GM18907 (cell line): ENCODE data around the gene SSTR1.
"Not testable (repeated sequence)": the region's sequence is repeated elsewhere in the genome, so short reads cannot be mapped to it uniquely, and the experiment has no call there.

Experiments
- ATAC-seq: cut with Tn5 transposase; IDR thresholded peaks from one replicate; pipeline ENCODE4 v1.9.1; 2021; ENCODE audit warnings: mild to moderate bottlenecking, moderate library complexity; ENCODE audit not compliant: unreplicated experiment

SSTR1 gene, protein sequence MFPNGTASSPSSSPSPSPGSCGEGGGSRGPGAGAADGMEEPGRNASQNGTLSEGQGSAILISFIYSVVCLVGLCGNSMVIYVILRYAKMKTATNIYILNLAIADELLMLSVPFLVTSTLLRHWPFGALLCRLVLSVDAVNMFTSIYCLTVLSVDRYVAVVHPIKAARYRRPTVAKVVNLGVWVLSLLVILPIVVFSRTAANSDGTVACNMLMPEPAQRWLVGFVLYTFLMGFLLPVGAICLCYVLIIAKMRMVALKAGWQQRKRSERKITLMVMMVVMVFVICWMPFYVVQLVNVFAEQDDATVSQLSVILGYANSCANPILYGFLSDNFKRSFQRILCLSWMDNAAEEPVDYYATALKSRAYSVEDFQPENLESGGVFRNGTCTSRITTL

DNA sequence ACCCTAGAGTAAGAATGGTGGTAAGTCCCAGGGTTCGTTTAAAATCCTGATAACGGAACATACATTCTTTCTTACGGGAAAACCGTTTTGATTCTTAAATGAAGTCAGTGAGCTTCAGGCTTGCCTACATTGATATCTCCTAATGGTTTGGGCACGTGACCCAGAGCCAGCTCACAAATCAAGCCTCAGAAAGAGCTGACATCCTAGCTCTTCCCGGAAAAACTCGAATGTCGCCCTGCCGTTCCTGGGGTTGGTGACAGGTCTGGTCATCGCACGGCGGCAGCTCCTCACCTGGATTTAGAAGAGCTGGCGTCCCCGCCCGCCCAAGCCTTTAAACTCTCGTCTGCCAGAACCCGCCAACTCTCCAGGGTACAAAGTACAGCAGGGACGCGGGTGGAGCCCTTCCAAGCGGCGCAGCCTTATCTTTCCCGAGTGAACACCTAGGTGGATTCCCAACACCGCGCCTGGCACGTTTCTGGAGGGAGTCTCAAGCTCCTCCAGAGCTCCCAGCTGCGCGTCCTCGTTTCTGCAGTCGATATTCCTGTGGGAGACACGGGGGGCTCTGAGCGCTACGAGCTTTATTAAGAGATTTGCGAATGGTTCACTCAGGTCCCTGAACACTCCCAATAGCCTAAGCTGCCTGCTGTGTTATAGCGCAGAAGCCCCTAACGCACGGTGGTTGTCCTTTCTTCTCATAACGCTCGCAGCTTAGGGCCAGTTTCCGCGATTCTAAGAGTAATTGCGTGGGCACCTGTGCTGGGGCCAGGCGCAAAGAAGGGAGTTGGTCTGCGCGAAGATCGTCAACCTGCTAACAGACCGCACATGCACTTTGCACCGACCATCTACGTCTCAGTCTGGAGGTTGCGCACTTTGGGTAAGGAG, at the start of gene SSTR1:
TSS of gene SSTR1 (plus strand) at position 169 of the 882 bp plus-strand sequence. CDS start 1,486 bp downstream, outside the sequence.
- no peak for ATAC-seq

DNA sequence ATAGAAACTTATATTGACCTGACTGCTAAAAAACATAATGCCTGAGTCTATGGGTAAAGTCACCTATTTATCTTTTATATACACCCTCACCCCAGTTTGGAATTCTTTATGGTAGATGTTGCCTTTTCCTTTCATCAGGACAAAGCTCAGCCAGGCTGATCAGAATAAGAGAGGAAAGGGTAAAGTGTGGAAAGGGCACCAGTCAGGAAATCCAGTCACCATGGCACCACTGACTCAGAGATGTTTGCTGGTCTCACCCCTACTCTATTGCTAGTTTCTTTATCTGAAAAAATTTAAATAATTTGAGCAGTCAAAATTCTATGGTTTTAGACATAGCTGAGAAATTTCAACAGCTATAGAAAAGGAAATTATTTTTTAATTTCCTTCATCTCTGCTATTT, 49.2 kb upstream of the SSTR1 start:
- ATAC-seq: no peak

DNA sequence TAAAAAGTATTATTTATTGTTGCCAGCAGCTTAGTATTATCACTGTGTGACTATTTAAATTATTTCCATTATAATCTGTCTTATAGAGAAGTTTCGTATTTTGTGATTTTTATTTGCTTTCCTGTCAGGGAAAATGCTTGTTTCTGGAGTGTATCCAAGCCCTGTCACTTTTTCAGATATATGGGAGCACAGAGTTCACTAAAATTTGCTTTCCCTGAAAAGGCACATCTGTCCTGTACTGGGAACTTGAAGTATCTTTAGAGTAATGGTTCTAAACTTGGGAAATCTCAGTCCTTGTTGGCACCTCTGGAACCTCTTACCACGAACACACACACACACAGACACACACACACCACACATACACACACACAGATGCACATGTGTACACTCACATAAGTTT, 39.3 kb upstream of the SSTR1 start:
- ATAC-seq: no peak

DNA sequence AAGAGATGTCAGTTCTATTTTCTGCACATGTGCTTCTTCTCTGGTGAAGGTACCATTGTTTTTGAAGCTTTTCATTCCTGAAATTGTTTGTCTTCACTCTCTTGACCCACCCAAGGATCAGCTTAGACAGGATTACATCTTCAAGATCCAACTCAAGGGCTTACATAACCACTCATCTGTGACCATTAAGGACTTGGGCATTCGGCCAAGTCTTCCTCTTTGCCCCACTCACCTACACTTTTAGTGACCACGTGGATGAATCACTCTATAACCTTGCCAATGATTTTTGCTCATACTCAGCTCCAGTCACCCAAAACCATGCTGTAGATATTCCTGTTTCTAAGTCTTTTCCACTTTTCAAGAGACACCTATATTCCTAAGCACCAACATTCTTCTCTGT, 36.5 kb upstream of the SSTR1 start:
- ATAC-seq: no peak

DNA sequence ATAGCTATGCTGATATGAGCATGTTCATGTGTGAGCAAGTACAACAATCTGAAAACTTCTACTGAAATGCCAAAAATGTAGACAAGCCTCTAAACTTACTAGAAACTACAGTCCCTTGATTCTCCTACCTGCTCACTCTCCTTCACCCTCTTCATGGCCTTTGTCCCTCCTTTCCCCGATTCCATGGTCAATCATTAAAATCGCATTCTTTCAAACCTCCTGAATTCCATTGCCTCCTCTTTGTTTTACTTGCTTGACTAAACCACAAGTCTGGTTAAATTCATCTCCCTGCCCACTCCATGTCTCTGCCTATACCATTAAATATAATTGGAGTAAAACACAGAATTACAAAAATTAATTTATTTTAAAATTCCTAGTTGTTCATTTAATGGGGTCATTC, 33.0 kb upstream of the SSTR1 start:
- no peak for ATAC-seq

DNA sequence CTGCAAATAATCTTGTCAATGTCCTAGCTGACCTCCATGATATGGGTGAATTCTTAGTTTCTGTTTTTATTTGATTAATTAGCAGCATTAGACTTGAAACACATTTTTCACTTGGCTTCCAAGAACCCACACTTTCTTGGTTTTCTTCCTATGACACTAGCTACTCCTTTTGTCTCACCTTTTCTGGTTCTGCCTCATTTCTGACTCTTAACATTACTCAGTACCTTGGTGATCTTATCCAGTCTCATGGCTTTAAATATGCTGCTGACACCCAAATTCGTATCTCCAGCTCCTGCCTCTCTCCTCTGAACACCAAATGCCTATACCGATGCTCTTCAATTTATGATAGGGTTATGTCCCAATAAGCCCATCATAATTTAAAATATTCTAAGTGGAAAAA, 32.0 kb upstream of the SSTR1 start:
- no peak for ATAC-seq

DNA sequence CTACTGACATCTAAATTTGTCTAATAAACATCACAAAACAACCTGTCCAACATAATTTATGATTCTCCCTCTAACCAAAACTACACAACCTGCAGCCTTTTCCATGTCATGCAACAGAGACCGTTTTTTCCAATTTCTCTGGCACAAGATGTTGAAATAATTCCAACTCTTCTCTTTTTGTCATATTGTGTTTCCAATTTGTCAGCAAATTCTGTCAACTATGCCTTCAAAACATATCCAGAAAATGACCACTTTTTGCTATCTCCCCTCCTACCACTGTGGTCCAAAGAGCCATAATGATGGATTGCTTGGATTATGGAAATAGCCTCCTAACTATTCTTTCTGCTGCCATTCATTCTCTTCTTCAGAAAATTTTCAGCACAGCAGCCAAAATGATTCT, 31.3 kb upstream of the SSTR1 start:
- no peak for ATAC-seq

DNA sequence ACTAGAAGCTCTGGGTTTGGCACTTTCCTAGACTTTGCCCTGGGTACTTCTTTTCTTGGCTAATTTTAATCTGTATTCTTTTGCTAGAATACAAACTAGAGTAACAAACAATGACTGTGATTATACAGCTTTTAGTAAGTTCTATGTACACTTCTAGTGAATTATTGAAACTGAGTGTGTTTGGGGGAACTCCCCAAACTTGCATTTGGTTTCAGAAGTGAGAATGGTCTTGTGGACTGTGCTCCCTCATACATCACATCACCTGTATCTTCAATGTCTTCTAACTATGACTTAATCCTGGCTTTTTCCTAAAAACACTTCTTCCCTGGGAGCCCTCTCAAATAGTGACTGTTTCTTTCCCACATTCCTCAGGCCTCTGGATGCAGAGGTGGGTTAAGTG, 23.6 kb upstream of the SSTR1 start:
- no peak for ATAC-seq

DNA sequence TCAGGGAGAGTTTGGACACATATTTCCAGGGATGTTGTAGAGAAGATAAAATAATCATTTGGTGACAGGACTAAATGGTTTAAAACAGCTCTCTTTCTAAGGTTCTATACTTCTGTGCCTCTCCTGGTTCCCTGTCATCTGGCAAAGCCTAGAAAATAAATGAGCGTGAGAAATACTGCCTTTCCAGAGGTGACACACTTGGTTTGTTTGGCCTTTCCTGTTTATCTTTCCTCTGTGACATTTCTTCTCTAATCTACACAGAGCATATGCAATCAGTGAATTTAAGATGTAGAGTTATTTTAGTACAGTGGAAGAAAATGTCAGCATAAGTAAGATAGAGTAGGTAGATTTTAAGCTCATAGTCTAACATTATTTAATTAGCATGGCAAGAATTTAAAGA, 22.0 kb upstream of the SSTR1 start:
- no peak for ATAC-seq

DNA sequence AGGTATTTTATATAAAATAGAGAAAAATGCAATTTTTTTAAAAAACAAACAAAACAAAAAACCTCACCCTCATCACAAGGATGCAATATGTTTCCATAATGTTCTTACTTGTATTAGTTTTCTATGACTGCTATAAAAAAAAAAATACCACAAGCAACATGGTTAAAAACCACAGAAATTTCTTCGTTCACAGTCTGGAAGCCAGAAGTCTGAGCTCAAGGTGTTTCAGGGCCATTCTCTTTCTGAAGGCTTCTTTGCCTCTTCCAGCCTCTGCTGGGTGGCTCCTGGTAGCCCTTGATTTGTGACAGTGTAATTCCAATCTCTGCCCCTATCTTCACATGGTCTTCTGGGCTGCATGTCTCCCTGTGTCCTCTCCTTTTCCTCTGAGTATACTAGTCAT, 21.5 kb upstream of the SSTR1 start:
- ATAC-seq: no peak

DNA sequence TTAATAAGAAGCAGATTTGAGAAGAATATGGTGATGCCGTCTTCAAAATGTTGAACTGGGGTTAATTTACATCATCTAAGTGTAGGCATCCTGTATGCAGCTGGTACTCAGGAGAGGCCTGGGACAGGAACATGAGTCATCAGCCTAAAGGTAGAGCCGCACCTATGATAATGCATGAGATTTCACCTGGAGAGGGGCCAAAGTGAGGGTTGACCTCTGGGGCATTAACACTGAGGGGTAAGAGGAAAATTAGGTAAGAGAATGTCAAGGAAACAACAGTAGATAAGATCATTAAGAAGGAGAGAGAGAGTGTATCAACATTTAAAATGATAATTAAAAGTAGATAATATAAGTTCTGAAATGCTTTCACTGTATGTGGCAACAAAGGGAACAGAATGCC, 20.2 kb upstream of the SSTR1 start:
- ATAC-seq: no peak

DNA sequence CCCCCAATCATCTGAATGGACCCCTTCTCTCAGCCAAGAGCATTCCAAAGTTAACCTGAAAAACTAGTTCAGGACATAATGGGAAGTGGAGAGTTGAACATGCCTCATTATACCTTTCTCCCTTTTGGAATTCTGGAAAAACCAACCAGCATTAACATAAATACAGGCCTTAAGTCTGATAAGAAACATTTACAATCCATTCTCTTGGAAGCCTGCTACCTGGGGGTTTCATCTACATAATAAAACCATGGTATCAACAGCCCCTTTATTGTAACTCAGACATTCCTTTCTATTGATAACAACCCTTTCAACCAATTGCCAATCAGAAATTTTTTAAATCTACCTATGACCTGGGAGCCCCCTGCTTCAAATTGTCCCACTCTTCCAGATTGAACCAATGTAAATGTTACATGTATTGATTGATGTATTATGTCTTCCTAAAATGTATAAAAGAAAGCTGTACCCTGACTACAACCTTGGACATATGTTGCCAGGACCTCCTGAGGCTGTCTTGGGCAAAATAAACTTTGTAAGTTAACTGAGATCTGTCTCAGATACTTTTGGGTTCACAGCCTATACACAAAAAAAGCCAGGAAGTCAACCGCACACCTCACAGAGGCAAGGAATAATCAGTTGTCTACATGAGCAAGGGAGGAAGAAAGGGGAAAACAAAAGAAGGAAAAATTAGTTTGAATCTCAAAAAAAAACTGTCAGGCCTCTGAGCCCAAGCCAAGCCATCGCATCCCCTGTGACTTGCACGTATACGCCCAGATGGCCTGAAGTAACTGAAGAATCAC, 17.6 kb upstream of the SSTR1 start:
- ATAC-seq: no peak

DNA sequence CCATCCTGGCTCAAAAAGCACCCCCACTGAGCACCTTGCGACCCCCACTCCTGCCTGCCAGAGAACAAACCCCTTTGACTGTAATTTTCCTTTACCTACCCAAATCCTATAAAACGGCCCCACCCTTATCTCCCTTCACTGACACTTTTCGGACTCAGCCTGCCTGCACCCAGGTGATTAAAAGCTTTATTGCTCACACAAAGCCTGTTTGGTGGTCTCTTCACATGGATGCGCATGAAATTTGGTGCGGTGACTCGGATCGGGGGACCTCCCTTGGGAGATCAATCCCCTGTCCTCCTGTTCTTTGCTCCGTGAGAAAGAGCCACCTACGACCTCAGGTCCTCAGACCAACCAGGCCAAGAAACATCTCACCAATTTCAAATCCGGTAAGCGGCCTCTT, 16.9 kb upstream of the SSTR1 start:
- not testable (repeated sequence) for ATAC-seq

DNA sequence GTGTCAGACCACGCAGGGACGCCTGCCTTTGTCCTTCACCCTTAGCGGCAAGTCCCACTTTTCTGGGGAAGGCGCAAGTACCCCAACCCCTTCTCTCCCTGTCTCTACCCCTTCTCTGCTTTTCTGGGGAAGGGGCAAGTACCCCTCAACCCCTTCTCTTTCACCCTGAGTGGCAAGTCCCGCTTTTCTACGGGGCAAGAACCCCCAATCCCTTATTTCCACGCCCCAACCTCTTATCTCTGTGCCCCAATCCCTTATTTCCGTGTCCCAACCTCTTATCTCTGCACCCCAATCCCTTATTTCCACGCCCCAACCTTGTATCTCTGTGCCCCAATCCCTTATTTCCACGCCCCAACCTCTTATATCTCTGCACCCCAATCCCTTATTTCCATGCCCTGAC, 16.2 kb upstream of the SSTR1 start:
- not testable (repeated sequence) for ATAC-seq

DNA sequence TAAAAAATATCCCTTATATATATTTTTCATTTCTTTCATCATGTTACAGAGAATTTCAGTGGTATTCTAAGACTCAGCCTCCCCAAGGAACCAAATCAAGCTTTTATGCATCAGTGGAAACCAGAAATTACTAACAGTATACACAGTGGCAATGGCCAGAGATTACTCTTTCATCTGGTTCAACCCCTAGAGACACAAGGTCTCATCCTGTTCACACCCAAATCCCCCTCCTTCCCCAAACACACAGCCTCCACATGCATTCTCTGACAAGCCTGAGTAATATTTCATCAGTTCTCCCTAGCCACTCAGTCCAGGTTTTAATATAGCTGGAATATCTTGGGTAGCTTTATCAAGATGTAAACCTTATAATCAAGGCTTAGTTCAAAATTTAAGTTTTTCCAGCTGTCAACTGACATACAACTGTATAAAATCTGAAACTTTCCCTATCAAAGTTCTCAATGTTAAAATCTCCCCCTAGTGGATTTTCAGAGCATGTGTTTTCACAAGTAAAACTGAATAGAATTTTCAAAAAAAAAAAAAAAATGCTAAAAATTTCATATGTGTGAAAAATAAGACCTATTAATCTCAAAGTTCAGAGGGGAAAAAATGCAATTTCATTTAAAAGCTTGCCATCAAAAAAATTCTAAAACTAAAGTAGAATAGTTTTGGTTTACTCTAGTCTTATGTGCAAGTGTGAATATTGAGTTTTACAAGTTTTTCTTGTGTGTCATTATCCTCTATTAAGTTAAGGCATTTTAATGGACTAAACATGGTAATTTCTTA, 10.5 kb upstream of the SSTR1 start:
- ATAC-seq: no peak

DNA sequence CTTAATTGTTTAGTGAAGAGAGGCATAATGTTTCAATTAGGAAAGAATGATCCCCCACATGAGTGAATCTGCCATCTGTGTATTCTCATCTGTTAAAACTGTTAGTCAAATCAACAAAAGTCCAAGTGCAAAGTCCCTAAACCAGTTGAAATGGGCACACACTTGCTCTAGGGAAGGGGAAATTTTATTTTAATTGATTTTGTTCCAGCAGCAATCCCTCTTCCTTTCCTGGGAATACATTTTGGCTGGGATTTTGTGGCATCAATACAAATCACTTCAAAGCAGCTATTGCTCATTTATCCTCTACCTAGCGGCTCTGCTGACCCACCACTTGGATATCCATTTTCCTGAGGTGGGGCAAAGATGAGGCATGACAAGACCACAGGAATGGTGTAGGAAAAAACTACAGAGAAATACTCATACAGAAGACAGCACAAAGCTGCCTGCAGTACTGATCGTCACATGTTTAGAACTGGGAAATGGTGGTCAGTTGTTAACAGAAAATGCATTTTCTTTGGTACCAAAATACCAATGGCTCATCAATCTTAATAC, 9.8 kb upstream of the SSTR1 start:
- no peak for ATAC-seq

DNA sequence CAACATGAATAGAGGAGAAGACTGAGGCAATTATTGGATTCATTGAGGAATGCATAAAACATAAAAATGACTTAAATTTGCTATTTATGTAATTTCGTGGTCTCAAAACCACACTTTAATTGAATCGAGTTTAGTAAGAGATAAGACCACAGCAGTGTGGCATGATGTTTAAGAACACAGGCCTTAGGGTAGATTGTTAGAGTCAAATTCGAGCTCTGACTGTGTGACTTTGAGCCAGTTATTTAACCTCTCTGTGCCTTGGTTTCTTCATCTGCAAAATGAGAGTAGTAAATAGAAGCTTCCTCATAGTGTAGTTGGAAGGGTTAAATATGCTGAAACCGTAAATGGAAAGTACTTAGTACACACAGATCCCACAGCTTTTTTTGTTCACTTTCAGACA, 9.3 kb upstream of the SSTR1 start:
- ATAC-seq: no peak

DNA sequence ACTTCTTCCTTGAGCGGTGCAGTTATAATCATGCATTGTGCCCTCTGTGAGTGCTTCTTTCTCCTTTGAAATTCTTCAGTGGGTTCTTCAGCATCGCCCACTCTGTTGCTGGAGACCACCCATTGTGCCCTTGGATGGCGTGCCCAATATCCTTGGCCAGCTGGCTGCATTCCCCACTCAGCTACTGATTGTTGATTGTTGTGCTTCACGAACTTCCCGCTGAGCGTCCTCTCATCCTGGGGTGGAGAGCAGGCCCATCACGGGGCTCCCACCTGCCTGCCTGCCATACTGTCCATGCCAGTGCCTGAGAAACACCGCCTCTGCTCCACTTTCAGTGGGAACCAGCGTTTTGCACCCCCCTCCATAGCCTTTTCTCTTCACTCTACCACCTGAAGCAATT, 8.6 kb upstream of the SSTR1 start:
- no peak for ATAC-seq

DNA sequence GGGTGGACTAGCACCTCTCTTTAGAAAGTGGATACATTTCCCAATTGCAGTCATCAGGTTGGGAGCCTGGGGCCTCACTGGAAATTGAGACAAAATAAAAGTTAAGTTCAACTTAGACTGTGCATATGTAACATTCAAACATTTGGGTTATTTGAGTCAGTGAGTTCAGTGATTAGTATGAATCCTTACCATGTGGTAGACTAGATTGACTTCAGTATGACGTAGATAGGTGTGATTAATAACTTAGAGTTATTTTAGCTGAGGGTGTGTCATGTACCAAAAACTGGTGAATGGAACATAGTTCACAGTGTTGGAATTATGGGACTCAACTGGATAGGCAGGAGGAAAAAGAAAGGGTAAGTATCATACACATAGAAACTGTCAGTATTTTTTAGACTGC, 8.0 kb upstream of the SSTR1 start:
- no peak for ATAC-seq

DNA sequence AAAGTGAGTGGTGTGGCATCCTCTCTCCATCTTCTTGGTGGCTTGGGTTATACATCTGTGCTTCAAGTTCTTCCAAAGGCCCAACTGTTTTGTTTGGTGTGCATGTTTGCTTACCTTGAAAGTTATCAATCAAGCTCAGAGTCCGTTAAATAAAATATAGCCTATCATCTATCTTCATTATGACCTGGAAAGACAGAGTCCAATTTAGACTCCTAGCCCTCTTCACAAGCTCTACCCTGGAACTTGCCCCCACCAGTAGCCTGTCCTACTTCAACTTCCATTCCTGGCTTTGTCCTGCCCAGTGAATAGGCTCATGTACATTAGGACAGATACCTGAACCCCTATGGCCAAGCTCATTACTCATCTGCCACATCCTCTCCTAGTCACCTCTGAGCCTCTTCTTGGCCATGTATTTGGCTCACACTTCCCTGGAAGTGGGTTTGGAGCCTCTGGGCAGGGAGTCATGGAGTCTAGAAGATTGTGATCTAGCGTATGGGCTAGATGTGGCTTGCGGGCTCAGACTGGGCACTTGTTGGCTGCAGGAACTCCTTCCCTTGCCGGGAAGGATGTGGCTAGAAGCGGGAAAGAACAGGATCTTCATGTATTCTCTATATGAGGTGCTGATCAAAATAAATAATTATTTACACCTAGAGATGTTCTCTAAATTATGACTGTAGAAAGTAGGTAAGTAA, 6.4 kb upstream of the SSTR1 start:
- no peak for ATAC-seq
